ENCODE data around the gene RBM12. TPM values are rescaled to one million over a fixed set of nuclear protein-coding genes. Genes with fewer than 3 reads are reported as not detected.

The RBM12 gene, protein sequence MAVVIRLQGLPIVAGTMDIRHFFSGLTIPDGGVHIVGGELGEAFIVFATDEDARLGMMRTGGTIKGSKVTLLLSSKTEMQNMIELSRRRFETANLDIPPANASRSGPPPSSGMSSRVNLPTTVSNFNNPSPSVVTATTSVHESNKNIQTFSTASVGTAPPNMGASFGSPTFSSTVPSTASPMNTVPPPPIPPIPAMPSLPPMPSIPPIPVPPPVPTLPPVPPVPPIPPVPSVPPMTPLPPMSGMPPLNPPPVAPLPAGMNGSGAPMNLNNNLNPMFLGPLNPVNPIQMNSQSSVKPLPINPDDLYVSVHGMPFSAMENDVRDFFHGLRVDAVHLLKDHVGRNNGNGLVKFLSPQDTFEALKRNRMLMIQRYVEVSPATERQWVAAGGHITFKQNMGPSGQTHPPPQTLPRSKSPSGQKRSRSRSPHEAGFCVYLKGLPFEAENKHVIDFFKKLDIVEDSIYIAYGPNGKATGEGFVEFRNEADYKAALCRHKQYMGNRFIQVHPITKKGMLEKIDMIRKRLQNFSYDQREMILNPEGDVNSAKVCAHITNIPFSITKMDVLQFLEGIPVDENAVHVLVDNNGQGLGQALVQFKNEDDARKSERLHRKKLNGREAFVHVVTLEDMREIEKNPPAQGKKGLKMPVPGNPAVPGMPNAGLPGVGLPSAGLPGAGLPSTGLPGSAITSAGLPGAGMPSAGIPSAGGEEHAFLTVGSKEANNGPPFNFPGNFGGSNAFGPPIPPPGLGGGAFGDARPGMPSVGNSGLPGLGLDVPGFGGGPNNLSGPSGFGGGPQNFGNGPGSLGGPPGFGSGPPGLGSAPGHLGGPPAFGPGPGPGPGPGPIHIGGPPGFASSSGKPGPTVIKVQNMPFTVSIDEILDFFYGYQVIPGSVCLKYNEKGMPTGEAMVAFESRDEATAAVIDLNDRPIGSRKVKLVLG
- 5.4 and 5.5 TPM in 2 replicates for polyA plus RNA-seq

DNA sequence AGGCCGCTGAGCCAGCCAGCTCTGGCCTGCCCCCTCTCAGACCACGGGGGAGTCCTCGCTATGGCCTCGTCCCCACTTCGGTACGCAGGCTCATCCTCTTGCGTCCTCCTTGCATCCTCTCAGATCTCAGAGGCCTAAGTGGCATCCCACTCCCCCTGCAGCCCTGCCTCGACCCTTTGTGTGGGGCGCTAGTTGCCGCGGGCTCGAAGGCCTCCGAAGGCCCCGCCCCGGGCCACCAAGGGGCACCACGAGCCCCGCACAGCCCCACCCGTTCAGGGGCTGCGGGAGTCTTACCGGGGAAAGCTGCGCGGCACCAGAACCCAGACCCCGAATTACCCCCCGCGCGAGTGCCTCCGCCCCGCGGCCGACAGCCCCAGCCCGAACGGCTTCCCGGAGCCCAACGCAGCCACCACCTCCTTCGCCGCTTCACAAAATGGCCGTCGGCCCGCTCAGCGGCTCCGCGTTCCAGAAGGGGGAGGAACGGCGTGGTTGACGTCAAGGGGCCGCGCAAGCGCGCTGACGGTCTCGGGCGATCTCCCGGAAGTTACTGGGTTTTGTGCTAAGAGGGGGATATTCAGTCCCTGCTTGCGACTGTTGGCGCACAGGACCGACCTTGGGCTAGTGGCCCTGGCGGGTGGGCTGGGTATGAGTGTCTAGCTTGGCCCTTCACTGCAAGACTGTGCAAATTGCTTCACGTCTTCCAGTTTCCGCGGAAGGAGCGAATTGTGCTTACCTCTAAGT is at the start of gene RBM12, which contains the start of gene CPNE1:
TSS of gene RBM12 (minus strand) at position 435 of the 741 bp plus-strand sequence. CDS start 9,578 bp downstream, outside the sequence.
TSS of gene CPNE1 (minus strand) at position 435 of the 741 bp plus-strand sequence. CDS start 31,977 bp downstream, outside the sequence.

DNA sequence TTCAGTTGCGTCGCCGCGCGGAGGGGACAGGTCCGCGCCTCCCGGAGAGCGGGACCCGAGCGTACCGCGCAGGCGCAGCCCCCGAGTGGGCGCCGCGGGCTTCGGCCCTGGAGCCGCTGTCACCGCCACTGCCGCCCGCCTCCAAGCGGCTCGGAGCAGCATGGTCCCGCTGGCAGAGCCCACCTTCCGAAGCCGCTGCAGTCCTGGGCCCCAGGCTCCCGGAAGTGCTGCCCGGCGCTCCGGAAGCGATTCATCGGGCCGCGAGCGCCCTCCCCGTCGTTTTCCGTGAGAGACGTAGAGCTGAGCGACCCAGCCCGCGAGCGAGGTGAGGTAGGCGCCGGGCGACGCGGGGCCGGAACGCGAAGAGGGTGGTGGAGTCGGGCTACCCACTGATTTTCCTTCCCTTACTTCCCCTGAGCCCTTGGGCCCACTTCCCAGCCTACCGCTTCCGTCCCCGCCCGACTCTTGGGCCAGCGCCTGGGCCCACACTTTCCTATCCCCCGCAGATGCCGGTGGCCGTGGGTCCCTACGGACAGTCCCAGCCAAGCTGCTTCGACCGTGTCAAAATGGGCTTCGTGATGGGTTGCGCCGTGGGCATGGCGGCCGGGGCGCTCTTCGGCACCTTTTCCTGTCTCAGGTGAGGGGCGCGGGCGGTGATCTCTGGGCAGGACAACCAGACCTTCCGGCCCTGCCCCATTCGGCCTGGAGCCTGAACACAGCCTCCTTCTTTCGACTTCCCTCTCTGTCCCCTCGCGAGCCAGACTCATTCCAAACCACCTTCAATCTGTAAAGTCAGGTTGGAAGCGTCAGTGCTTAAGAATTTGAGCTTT is 34.6 kb upstream of the RBM12 start, which contains the start of the genes NFS1 and ROMO1:
TSS of gene NFS1 (minus strand) at position 226 of the 830 bp plus-strand sequence. CDS start at position 162, 64 bp downstream.
TSS of gene ROMO1 (plus strand) at position 279 of the 830 bp plus-strand sequence. CDS start at position 507, 228 bp downstream.

DNA sequence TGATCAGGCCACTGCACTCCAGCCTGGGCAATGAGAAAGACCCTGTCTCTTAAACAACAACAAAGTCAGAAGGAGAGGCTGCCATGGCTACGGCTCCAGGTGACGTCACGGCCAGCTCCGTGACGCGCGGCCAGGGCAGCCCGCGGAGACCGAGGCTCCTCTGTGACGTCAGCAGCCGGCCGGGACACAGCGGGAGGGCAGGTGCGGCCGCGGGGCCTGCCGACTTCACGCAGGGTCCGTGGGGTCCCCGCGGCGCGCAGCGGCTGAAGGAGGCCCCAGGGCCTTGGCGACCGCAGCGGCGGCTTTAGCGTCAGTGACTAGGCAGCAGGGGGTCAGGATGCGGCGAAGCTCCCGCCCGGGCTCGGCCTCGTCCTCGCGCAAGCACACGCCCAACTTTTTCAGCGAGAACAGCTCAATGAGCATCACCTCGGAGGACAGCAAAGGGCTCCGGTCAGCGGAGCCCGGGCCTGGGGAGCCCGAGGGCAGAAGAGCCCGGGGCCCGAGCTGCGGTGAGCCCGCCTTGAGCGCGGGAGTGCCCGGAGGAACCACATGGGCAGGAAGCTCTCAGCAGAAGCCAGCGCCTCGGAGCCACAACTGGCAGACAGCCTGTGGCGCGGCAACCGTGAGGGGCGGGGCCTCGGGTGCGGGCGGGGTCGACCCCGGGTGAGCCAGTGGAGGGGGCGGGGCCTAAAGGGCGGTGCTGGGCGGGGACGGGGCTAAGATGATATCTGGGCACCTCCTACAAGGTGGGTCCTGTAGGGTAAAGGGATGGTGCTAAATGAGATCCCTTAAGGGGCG is 48.8 kb downstream of the RBM12 start, which contains the start of gene SPAG4:
TSS of gene SPAG4 (plus strand) at position 163 of the 798 bp plus-strand sequence. CDS start at position 338, 175 bp downstream.

Other genes starting within 250 kb of the RBM12 start
- gene GDF5, start 226.7 kb downstream of the RBM12 start, polyA plus RNA-seq, result 0.20 TPM in 1 of 2 replicates, not detected in the other
- 2.3 and 6.1 TPM in 2 replicates for gene CEP250, start 209.3 kb downstream of the RBM12 start, polyA plus RNA-seq
- gene C20orf173, start 135.2 kb downstream of the RBM12 start, polyA plus RNA-seq, result not detected in 2 replicates
- gene ERGIC3, start 122.8 kb downstream of the RBM12 start, polyA plus RNA-seq, result 146 and 164 TPM in 2 replicates
- not detected in 2 replicates for gene SPAG4, start 49.1 kb downstream of the RBM12 start, polyA plus RNA-seq
- 61.0 and 64.9 TPM in 2 replicates for gene CPNE1, start within 50 bp of the RBM12 start, polyA plus RNA-seq
- gene NFS1, start 34.5 kb upstream of the RBM12 start, polyA plus RNA-seq, result 61.6 and 97.9 TPM in 2 replicates
- 384 and 446 TPM in 2 replicates for gene ROMO1, start 34.5 kb upstream of the RBM12 start, polyA plus RNA-seq
- gene RBM39, start 77.4 kb upstream of the RBM12 start, polyA plus RNA-seq, result 121 and 138 TPM in 2 replicates
- gene PHF20, start 107.1 kb upstream of the RBM12 start, polyA plus RNA-seq, result 139 and 149 TPM in 2 replicates